Suprapubic skin (tissue), 4 donors: ENCODE results near the gene MBD4. TPM values are rescaled to one million over a fixed set of nuclear protein-coding genes. Genes with fewer than 3 reads are reported as not detected.
A peak's percentile ranks its signal among the peaks of the same experiment; 100 is the strongest.

Experiments
- DNase-seq, 2 donors: peaks; one replicate each; pipeline ENCODE4 v3.0.0-alpha.2; 2019; ENCODE audit warnings: low spot score in 2 of 2
- H3K27ac ChIP-seq: fragments of 200-600 bp; sonication (generic); one replicate; pipeline ENCODE4 v1.5.1; 2019
- H3K27me3 ChIP-seq: fragments of 200-600 bp; sonication (generic); one replicate; pipeline ENCODE4 v1.5.1; 2019
- H3K36me3 ChIP-seq: fragments of 200-600 bp; sonication (generic); one replicate; pipeline ENCODE4 v1.5.1; 2019
- H3K4me1 ChIP-seq: fragments of 200-600 bp; sonication (generic); one replicate; pipeline ENCODE4 v1.5.1; 2019
- H3K4me3 ChIP-seq: fragments of 200-600 bp; sonication (generic); one replicate; pipeline ENCODE4 v1.5.1; 2019; ENCODE audit warnings: mild to moderate bottlenecking
- H3K9me3 ChIP-seq: fragments of 200-600 bp; sonication (generic); one replicate; pipeline ENCODE4 v1.5.1; 2019
- CTCF ChIP-seq, 2 donors: fragments of 200-600 bp in 1 of 2; fragments of 450-650 bp in 1 of 2; sonication (generic) in 1 of 2; IDR thresholded peaks; one replicate each; pipeline ENCODE4 v1.5.1; 2016 to 2019; ENCODE audit warnings: antibody characterized with exemption in 2 of 2, mild to moderate bottlenecking in 1 of 2, moderate library complexity in 1 of 2
- EP300 ChIP-seq: sonication (generic); formaldehyde crosslinking; IDR thresholded peaks from one replicate; pipeline ENCODE4 v1.6.1; 2017; ENCODE audit warnings: antibody characterized with exemption
- POLR2A ChIP-seq, 2 donors: fragments of 450-650 bp; IDR thresholded peaks; one replicate each; pipeline ENCODE4 v1.6.1; 2017; ENCODE audit warnings: antibody characterized with exemption in 2 of 2, mild to moderate bottlenecking in 2 of 2, moderate library complexity in 2 of 2
- POLR2AphosphoS5 ChIP-seq, 3 donors: sonication (generic); formaldehyde crosslinking; IDR thresholded peaks; one replicate each; pipeline ENCODE4 v1.6.1; 2017; ENCODE audit warnings: antibody characterized with exemption in 3 of 3
- WGBS: methylation state at CpG from one replicate; pipeline ENCODE4 v1.1.5; 2018; 5-methylcytosine and 5-hydroxymethylcytosine counted together
- total RNA-seq, 4 donors: library from RNA; depleted of rRNA; stranded (reverse); fragments of >200 nt; gene quantifications; one replicate each; pipeline ENCODE4 v1.1.0, GENCODE V29; 2016

MBD4 gene
- total RNA-seq, 4 donors from 2014 or later: 14.8 to 42.5 (median 24.0) TPM

- 59% methylated on average over 6 of the region's 6 CpGs for WGBS
- Histone ChIP-seq H3K4me3 (no peak overlapping the region), H3K9me3 (no peaks in the 10 kb centered on the region), H3K36me3 (peaks cover 22% of the 10 kb centered on the region), H3K27me3 (no peaks in the 10 kb centered on the region), H3K4me1 (no peaks in the 10 kb centered on the region), H3K27ac (no peak overlapping the region)
- TF ChIP-seq CTCF (IDR thresholded peaks at IDR 0.05) (peak; percentile 44 to 55), POLR2A (IDR thresholded peaks at IDR 0.05) (no peak), EP300 (no peak), POLR2AphosphoS5 (IDR thresholded peaks at IDR 0.05) (no peak)
- no peak for DNase-seq
Observed at GRCh38 chr3:129383292-129383860, 56.4 kb downstream of the MBD4 start.

GRCh38 chr3:129382366-129382765 is 57.4 kb downstream of the MBD4 start:
- WGBS: 92% methylated on average over 2 of the region's 2 CpGs
- Histone ChIP-seq H3K9me3 (no peaks in the 10 kb centered on the region), H3K36me3 (peaks cover 12% of the 10 kb centered on the region), H3K4me1 (no peaks in the 10 kb centered on the region), H3K27ac (no peak overlapping the region), H3K4me3 (no peak overlapping the region), H3K27me3 (no peaks in the 10 kb centered on the region)
- TF ChIP-seq EP300 (no peak), CTCF (IDR thresholded peaks at IDR 0.05) (no peak), POLR2AphosphoS5 (IDR thresholded peaks at IDR 0.05) (no peak)
- DNase-seq: no peak

Other genes starting within 250 kb of the MBD4 start
- 10 to 100 TPM; 77.1 to 95.3 (median 88.6) TPM for gene COPG1, start 190.3 kb downstream of the MBD4 start, total RNA-seq
- gene HMCES, start 161.1 kb downstream of the MBD4 start, total RNA-seq: 10 to 100 TPM; 25.1 to 34.5 (median 32.7) TPM
- gene EFCAB12, start 11.3 kb downstream of the MBD4 start, total RNA-seq: 1 to 10 TPM in 1 of 4 donors, under 1 TPM in 2, not detected in 1; 0.13 to 1.1 (median 0.23) TPM
- gene IFT122, start 276 bp upstream of the MBD4 start, total RNA-seq: 10 to 100 TPM in 3 of 4 donors, 1 to 10 TPM in 1; 9.5 to 47.6 (median 24.5) TPM
- not detected for gene RHO, start 88.7 kb upstream of the MBD4 start, total RNA-seq
- not detected for gene H1-8, start 103.2 kb upstream of the MBD4 start, total RNA-seq
- 10 to 100 TPM; 19.0 to 51.0 (median 30.8) TPM for gene PLXND1, start 166.7 kb upstream of the MBD4 start, total RNA-seq